NCI-H345 treated with DMSO at 0.1 percent for 48 hours (cell line): ENCODE data around the gene TTC7B.
A peak's percentile ranks its signal among the peaks of the same experiment; 100 is the strongest.

Source experiments
- DNase-seq: peaks from one replicate; lab custom pipeline; 2025; ENCODE audit not compliant: unreplicated experiment; lab: John Stamatoyannopoulos, UW

The TTC7B gene

DNA sequence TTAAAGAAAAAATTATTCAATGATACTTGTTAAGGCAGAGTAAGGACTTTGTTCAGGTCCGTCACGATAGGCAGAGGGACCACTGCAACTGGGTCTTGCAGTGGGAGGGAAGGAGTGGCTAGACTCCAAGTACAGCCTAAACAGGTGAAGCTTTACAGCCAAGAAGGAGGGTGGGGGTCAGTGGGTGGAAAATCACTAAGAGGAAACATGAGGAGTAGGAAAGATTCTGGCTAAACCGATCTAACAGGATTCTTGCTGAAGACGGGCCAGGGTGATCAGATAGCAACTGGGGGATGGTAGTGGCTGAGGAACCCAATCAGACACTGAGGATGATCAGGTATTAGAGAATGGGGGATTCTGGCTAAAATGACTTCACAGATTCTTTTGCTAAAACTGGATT lies 100.2 kb downstream of the TTC7B start:
- no peak for DNase-seq

DNA sequence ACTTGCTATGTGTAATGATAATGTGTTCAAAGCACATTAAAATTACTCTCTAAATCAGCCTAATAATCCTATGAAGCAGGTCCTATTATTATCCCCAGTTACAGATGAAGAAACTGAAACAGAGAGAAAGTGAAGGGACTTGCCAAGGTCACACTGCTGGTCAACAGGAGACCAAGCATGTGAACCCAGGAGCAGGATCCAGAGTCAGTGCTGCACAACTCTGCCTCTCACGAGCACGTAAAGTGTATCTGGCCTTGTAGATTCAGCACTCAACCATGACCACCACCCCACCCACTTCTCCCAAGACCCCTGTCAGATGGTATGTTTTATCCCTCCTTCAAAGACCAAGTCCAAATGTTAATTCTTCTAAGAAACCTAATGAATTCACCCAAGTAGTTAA lies 100.7 kb downstream of the TTC7B start:
- no peak for DNase-seq

DNA sequence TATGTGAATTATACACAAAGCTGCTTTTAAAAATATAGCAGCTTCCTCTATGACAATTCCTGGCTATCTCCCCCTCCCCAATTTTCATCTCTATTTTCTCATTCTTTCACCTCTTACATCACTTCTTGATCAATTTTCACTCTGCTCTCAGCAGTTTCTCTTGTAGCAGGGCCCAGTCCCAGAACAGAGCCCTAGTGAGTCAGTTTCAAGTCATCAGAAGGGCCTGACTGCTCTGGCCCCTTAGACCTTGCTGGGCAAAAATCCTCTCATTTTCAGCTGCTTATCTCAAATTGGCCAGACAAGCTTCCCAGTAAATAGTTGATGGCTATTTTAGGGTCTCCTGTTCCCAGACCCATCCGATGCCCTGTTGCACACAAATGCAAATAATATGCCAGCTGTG lies 101.4 kb downstream of the TTC7B start:
- DNase-seq: no peak

- no peak for DNase-seq
Observed at GRCh38 chr14:90704738-90705392, 111.4 kb downstream of the TTC7B start.

GRCh38 chr14:90703841-90704737 lies 112.1 kb downstream of the TTC7B start:
- DNase-seq: no peak

GRCh38 chr14:90700933-90701776 lies 115.1 kb downstream of the TTC7B start:
- no peak for DNase-seq

GRCh38 chr14:90699016-90699415 lies 117.2 kb downstream of the TTC7B start:
- DNase-seq: no peak

DNA sequence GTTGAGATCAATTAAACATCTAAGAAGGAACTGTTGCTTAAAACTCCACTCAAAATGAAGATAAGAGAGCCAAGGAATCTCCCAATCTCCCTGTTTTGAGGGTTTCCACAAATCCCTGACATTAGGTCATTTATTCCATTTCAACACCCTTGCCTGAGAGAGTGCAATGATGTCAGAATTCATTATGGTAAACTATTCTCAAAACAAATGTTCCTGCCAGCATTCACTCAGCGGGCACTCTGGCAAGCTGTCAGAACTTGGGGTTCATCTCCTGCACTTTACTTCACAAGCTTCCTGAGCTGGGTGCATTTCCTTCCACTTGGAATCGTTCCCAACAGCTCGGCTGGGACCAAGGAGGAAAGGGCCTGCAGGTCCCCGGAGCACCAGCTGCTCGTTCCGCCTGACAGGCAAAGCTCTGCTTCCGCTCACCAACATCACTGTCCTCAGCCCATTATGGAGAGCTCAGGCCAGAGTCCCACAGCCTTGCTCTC lies 117.8 kb downstream of the TTC7B start:
- DNase-seq: peak; percentile 25

- DNase-seq: peak; percentile 68
Observed at GRCh38 chr14:90697577-90698206, 118.5 kb downstream of the TTC7B start.

DNA sequence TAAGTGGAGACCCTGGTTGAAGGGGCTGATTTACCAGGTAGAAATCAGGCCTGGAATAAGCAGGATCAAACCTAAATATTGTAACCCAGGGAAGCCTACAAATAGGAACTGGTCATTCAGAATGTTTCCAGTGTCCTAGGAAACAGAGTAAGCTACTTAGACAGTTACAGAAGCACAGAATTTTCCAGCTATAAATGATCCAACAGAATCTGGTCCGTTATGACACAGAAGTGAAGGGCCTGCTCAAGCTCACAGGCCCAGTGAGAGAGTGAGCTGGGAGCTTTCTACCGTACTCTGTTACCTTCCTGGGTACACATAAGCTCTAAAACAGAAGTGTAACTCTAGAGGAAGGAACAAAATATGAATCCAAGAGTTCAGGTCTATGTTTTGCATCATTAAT lies 119.1 kb downstream of the TTC7B start:
- no peak for DNase-seq

DNA sequence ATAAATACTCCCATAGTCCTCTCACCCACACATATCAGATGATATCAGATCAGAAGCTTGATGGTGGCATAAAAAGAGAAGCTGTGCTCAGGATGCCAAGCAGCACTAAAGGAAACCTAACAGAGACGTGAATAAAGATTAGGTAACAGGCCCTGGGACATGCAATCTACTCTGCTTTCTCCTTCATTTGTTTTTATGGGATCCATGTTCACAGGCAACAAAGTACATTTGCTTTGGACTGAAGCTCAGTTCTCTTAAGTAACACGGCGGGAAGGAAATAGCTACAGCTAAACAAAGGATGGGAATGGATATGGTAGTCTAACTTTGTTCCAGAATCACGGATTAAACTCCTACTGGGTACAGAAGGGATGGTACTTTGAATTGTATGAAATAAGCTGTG lies 119.5 kb downstream of the TTC7B start:
- DNase-seq: no peak

GRCh38 chr14:90695997-90696660 lies 120.1 kb downstream of the TTC7B start:
- DNase-seq: no peak

DNA sequence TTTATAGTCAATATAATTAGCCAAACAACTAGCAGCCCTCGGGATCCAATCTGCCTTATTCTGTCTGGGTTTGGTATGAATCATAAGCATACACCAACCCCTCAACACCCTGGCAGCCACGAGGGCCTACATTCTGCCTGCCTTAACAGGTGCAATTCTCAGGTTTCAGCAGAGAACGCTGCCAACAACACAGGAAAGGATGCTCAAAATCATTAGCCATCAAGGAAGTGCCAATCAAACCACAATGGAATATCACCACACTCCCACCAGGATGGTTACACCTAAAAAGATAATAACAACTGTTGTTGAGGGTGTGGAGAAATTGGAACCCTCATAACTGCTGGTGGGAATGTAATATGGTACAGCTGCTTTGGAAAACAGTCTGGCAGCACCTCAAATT lies 122.8 kb downstream of the TTC7B start:
- no peak for DNase-seq

- no peak for DNase-seq
Observed at GRCh38 chr14:90692826-90693225, 123.4 kb downstream of the TTC7B start.

DNA sequence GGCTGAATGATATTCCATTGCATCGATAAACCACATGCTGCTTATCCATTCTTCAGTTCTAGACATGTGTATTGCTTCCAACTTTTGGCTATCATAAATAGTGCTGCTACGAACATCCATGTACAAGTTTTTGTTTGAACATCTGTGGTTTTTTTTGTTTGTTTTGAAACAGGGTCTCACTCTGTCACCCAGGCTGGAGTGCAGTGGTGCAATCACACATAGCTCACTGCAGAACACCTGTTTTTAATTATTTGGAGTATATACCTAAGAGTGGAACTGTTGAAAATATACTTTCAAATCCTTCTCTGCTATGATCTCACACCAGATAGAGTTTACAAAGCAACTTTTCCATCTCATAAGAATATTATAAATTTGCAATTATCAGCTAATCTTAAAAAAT lies 124.2 kb downstream of the TTC7B start:
- no peak for DNase-seq

DNA sequence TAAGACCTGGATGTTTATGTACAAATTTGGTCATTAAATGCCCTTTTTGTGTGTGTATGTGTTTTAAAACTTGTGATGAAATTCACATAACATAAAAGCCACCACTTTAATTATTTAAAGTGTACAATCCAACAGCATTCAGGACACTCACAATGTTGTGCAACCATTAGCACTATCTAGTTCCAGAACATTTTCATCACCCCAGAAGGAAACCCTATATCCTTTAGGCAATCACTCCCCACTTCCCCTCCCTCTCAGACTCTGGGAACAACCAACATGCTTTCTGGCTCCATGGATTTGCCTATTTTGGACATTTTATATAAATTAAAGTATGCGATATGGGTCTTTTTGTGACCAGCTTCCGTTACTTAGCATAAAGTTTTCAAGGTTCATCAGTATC lies 124.6 kb downstream of the TTC7B start:
- DNase-seq: no peak

GRCh38 chr14:90687680-90688079 lies 128.6 kb downstream of the TTC7B start:
- DNase-seq: no peak

GRCh38 chr14:90682615-90683014 lies 133.6 kb downstream of the TTC7B start:
- no peak for DNase-seq

DNA sequence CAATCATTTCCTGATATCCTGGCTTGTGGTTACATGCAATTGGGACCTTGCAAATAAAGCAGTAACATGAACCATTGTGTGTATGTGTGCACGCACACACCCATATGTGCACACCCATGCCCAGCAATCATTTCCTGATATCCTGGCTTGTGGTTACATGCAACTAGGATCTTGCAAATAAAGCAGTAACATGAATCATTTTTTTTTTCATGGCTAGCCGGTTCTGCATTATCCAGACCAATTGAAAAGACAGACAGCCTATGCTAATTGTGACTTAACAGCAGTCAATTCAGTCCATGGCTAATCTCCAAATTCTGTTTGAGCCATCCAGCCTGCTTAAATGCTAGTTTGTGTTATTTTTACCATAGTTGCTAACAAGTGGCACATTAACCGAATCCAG lies 134.3 kb downstream of the TTC7B start:
- DNase-seq: no peak

DNA sequence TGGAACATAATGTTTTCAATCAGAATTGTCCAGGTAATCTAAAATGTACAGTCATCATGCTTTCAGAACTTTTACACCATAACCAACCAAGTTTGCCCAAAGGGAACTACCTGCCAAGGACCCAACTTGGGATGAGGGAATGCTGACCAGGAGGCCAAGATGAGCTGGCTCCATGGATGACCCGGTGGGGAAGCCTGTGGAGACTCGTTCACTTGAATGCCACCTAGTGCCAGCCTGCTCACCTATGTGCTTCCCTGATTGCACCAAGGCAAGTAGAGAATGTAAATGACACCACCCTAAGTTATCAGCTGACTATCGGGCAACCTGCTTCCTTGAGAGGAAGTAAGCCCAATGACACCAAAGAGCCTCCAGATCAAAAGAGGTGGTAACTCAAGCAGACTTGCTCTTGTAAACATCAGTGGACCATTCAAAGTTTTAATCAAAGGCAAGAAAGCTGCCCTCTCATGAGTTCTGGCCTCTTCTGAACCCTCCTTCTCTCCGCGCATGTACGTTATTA lies 137.3 kb downstream of the TTC7B start:
- DNase-seq: no peak
